Right cardiac atrium (tissue), 5 donors: ENCODE results near the gene YPEL1. TPM values are rescaled to one million over a fixed set of nuclear protein-coding genes. Genes with fewer than 3 reads are reported as not detected.

Source experiments
- ATAC-seq, 2 donors: fragments of 200-7000 bp; cut with Tn5 transposase; one replicate each; pipeline versions ENCODE4 v1.8.0 to v1.9.1; 2020; ENCODE audit warnings: moderate library complexity in 2 of 2, mild to moderate bottlenecking in 1 of 2
- DNase-seq, 3 donors: peaks; one replicate each; pipeline ENCODE4 v3.0.0-alpha.2; 2020
- H3K27ac ChIP-seq: one replicate; pipeline ENCODE4 v1.5.1; 2013; ENCODE audit warnings: mild to moderate bottlenecking, low read length, control low read depth, moderate library complexity
- H3K27me3 ChIP-seq: one replicate; pipeline ENCODE4 v1.6.1; 2013; ENCODE audit not compliant: control insufficient read depth, insufficient read depth
- H3K4me1 ChIP-seq: one replicate; pipeline ENCODE4 v1.6.1; 2013; ENCODE audit warnings: low read length; ENCODE audit not compliant: control insufficient read depth, insufficient read depth
- H3K4me3 ChIP-seq: one replicate; pipeline ENCODE4 v1.5.1; 2013; ENCODE audit warnings: low read length, control low read depth
- H3K9me3 ChIP-seq: one replicate; pipeline ENCODE4 v1.6.1; 2013; ENCODE audit warnings: low read length; ENCODE audit not compliant: control insufficient read depth
- WGBS: extraction: QIAGEN DNeasy Blood & Tissue Kit; methylation state at CpG from one replicate; pipeline ENCODE4 v1.1.7; 2013; 5-methylcytosine and 5-hydroxymethylcytosine counted together
- intact Hi-C, 4 donors: fragments of 100-400 bp; cut with DNase I; formaldehyde crosslinking; loops; one replicate each; pipeline versions ENCODE4 v1.11.0 to v1.14.0; 2022 to 2023
- polyA plus RNA-seq: library from polyadenylated mRNA; stranded (reverse); fragments of 200-250 nt; gene quantifications from one replicate; pipeline ENCODE4 v1.2.3, GENCODE V29; 2013
- total RNA-seq, 4 donors: library from RNA; stranded (reverse); fragmentation: NEBNext Ultra II Directional; extraction: Animal tissue kit (Norgen Biotek cat#: 25700); gene quantifications; one replicate each; pipeline ENCODE4 v1.2.1, GENCODE V29; 2021
- donor health status: healthy with polysubstance abuse.
- donor health status: DM: no; HTN: yes; CAD: no.
- donor health status: DM: no; HTN: no; CAD: no.
- donor health status: DM: no; HTN: yes; CAD: no; lungs with severe emphysema.
- donor health status: DM: yes; HTN: yes; CAD: no.

YPEL1 gene
- total and polyA plus RNA-seq, 5 donors, result 4.1 to 12.5 (median 5.4) TPM

DNA sequence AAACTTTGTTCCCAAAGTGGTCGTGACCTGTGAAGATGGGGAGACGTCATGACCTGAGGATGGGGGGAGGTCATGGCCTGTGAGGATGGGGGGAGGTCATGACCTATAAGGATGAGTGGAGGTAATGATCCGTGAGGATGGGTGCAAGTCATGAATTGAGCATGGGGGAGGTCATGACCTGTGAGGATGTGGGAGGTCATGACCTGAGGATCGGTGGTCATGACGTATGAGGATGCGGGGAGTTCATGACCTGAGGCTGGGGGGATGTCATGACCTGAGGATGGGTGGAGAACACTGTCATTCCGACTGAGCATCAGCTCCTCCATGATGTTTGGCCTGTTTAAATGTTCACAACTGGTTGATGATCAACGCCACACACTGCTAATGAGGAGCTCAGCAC lies 25.9 kb downstream of the YPEL1 start:
- WGBS, result 79% methylated on average over 8 of the region's 8 CpGs
- Histone ChIP-seq H3K4me3 (no peak overlapping the region), H3K4me1 (peaks cover 4% of the 10 kb centered on the region), H3K27ac (no peak overlapping the region), H3K27me3 (no peaks in the 10 kb centered on the region), H3K9me3 (no peaks in the 10 kb centered on the region)
- ATAC-seq (no peak), DNase-seq (peak in 1 of 3 donors; percentile 4)
- intact Hi-C loops, result loop anchor here in 3 of 4 donors (5.0 kb wide), 2 partner anchors 228 to 243 kb away; partner anchors contain the start of gene PPM1F (in 2 of the 3)

DNA sequence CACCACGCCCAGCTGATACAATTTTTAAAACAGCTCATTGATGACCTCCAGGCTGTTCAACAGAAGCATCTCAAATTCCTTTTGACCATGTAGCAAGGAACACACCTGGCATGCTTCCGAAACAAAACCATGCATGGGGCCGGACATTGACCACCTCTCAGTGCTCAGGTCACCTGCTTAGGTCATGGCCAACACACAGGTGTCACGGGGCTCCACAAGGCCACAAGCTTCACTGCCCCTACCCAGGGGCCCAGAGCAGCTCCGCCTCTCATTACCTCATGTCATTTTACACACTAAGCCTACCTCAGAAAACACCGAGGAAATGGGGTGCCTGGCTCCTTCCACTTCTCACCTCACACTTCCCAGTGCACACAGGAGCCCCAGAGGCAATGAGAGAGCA lies 26.6 kb downstream of the YPEL1 start:
- WGBS, result 97% methylated on average over 6 of the region's 6 CpGs
- peak in 1 of 3 donors; percentile 35 for DNase-seq
- Histone ChIP-seq H3K27ac (no peak overlapping the region), H3K4me3 (no peak overlapping the region), H3K4me1 (peaks cover 4% of the 10 kb centered on the region), H3K27me3 (no peaks in the 10 kb centered on the region), H3K9me3 (no peaks in the 10 kb centered on the region)
- intact Hi-C loops, result no loop called here
- no peak for ATAC-seq

DNA sequence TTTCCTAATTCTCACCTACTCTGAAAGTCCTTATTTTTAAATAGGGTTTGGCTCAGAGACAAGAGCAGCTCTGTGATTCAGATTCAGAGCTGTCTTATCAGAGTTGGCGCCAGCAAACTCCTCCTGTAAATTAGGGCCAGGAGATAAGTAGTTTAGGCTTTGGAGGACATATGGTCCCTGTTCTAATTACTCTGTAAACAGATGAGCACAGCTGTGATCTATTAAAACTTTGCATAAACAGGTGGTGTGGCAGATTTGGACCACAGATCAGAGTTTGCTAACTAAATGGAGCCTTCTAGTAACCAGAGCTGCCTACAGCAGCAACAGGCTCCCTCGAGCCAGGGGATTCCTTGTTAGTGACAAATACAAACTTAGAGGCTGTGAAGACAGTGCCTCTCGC lies 27.9 kb downstream of the YPEL1 start:
- H3K4me1 ChIP-seq, result peaks cover 4% of the 10 kb centered on the region
- H3K27ac ChIP-seq, result no peak overlapping the region

DNA sequence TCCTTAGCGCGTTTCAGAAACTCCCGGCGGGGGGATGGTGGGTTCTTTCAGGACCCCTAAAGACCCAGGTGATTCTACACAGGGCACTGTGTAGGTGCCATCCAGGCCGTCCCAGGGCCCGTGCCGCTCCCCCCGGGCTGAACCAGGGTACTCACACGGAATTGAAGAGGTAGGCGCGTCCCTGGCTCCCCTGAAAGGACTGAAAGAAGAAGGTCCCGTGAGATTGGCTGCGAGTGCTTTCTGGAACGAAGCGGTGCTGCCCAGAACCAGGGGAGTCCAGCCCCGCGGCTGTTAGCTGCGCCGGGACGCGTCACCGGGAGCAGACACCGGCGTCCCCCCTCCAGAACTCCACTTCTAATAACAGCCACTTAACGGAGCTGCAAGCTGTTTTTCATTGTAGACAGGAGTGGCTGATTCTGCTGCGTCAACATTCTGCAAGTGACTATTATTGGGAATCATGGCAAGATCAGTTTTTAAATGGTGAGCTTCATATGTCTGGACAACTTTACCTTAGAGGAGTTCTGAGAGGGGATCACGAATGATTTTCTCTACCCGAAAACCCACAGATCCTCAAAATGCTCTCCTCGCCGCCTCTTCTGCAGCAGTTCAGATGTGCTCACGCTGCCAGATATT lies 31.8 kb downstream of the YPEL1 start:
- H3K4me3 ChIP-seq, result no peak overlapping the region
- H3K9me3 ChIP-seq, result no peaks in the 10 kb centered on the region
- peak; percentile 13 to 16 for ATAC-seq
- no peak overlapping the region for H3K27ac ChIP-seq
- H3K4me1 ChIP-seq, result peaks cover 8% of the 10 kb centered on the region
- intact Hi-C loops, result no loop called here
- no peaks in the 10 kb centered on the region for H3K27me3 ChIP-seq
- peak in 2 of 3 donors; percentile 56 to 74 for DNase-seq
- WGBS, result 76% methylated on average over 31 of the region's 31 CpGs

More for the DNA sequence above, 27.9 kb downstream of the YPEL1 start:
- intact Hi-C loops, result no loop called here
- no peaks in the 10 kb centered on the region for H3K27me3 ChIP-seq
- DNase-seq, result no peak
- H3K9me3 ChIP-seq, result no peaks in the 10 kb centered on the region
- 40% methylated on average over 3 of the region's 3 CpGs for WGBS
- peak in 1 of 2 donors; percentile 16 for ATAC-seq
- H3K4me3 ChIP-seq, result no peak overlapping the region

DNA sequence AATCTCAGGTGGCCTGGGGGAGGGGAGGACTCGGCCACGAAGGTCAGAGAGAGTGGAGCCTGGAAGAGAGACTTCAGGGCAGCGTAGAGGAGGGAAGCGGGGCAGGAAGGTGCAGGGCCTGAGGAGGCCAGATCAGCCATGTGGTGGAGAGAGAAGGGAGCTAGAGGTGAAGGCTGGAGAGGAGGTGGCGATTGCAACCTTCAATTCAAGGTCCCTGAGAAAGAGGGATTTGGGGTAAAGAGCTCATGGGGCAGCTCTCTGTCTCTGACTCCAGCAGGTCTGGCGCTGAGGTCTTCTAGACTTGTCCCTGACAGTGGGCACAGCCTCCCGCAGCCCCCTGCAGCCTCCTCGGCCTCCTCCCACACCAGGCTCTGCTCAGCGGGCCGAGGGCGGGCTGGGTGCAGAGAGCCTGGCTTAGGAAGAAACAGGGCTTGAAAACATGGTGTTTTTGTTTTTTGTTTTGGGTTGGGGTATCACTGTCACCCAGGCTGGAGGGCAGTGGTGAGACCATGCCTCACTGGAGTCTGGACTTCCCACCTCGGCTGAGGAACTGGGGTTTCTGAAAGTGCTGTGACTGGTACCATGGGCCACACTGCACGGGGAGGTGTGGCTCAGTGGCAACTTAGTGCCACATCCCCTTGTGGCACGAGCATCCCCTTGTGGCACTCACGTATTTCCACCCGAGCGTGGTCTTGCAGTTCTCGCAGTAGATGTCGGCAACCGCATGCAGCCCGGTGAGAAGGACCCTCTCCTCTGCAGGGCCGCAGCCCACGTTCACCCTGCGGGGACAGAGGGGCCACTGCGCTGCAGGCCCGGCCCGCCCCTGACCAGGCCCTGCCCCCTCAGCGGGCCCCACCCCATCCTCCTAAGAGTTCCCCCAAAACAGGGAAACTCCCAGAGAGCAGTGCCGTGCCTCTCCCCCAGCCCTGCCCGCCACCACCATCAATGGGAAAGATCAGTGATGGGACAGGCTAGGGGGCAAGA lies 32.6 kb downstream of the YPEL1 start:
- WGBS, result 94% methylated on average over 30 of the region's 30 CpGs
- no peaks in the 10 kb centered on the region for H3K9me3 ChIP-seq

DNA sequence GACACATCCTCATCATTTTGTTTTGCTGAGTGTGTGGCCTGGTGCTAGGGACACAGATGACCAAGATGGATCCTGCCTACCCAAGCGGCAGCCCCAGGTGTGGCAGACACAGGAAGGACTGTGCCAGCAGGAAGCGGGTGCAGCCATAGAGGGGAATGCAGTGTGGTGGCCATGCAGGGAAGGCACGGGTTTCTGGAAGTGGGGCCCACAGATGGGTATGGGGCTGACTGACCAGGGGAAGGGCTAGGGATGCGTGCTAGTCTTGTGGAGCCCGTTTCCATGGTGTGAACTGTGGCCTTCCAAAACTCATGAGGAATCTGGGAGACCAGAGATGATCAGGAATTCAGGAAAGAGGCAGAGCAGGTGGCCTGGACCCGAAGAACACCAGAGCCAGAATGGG lies 33.5 kb downstream of the YPEL1 start:
- WGBS, result 95% methylated on average over 6 of the region's 6 CpGs
- ATAC-seq (no peak), DNase-seq (peak in 2 of 3 donors; percentile 26 to 36)
- no peaks in the 10 kb centered on the region for H3K9me3 ChIP-seq
- no peak overlapping the region for H3K4me3 ChIP-seq
- intact Hi-C loops, result no loop called here
- peaks cover 7% of the 10 kb centered on the region for H3K4me1 ChIP-seq
- no peak overlapping the region for H3K27ac ChIP-seq
- no peaks in the 10 kb centered on the region for H3K27me3 ChIP-seq

More for the DNA sequence above, 32.6 kb downstream of the YPEL1 start:
- Histone ChIP-seq H3K4me1 (peaks cover 10% of the 10 kb centered on the region), H3K27me3 (no peaks in the 10 kb centered on the region), H3K27ac (no peak overlapping the region), H3K4me3 (no peak overlapping the region)
- ATAC-seq, result peak; percentile 2 to 6
- DNase-seq, result peak in 2 of 3 donors; percentile 45
- intact Hi-C loops, result no loop called here

DNA sequence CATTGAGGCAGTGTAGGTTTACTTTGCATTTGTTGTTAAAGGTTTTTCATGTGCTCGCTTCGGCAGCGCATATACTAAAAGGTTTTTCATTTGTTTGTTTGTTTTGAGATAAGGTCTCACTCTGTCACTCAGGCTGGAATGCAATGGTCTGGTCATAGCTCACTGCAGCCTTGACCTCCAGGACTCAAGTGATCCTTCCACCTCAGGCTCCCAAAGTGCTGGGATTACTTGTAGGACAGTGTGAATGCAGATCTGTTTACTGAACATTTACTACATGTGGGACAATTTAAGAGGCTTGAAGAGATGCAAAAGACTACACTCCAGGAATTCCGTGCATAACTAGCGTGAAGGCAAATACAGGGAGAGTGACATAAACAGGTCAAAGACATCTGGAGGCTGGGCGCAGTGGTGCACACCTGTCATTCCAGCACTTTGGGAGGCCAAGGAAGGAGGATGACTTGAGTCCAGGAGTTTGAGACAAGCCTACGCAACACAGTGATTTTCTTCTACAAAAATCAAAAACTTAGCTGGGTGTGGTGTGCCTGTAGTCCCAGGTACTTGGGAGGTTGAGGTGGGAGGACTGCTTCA lies 34.1 kb downstream of the YPEL1 start:
- no peak overlapping the region for H3K4me3 ChIP-seq
- H3K27me3 ChIP-seq, result no peaks in the 10 kb centered on the region
- H3K27ac ChIP-seq, result no peak overlapping the region
- H3K4me1 ChIP-seq, result peaks cover 7% of the 10 kb centered on the region
- no peak for ATAC-seq
- peak in 1 of 3 donors; percentile 24 for DNase-seq
- intact Hi-C loops, result no loop called here
- no peaks in the 10 kb centered on the region for H3K9me3 ChIP-seq
- WGBS, result 94% methylated on average over 7 of the region's 7 CpGs

DNA sequence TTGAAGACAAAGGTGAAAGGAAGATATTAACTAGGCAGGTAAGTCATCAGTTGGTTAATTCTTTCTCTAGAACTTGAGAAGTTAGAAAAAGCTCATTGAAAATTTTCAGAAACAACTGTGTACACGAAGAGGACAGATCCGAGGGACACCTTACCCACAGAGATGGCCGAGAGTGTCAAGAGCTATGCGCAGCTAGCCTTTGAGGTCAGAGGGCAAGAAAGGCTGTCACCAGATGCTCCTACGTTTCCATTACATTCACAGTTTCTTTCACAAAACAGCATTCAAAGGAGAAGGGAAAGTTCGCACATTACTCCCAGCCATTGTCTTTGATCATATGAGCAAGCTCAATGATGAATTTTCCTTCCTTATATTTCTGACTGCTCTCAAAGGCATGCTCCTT lies 34.8 kb downstream of the YPEL1 start:
- Histone ChIP-seq H3K27me3 (no peaks in the 10 kb centered on the region), H3K9me3 (no peaks in the 10 kb centered on the region), H3K27ac (no peak overlapping the region), H3K4me3 (no peak overlapping the region), H3K4me1 (peaks cover 7% of the 10 kb centered on the region)
- DNase-seq (no peak), ATAC-seq (no peak)
- intact Hi-C loops, result no loop called here
- 94% methylated on average over 6 of the region's 6 CpGs for WGBS

DNA sequence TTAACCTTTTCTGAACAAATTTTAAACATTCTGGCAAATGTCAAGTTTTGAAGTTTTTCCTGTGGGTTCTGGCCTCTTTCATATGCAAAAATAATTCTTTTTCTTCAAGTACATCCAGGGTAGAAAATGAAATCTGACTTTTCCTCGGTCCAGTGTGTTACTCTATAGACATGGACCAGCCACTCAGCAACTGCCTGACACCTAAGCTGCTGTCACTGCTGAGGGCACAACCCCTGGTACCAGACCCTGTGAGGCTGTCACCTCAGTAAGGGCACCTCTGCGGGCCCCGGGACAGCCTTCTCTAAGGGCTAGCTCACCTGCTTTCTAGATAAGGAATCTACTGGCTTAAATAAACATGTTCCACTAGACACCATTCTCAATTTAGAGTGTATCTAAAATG lies 36.0 kb downstream of the YPEL1 start:
- H3K4me1 ChIP-seq, result peaks cover 7% of the 10 kb centered on the region
- no peak overlapping the region for H3K4me3 ChIP-seq
- peak overlapping the region; percentile 27 for H3K27ac ChIP-seq
- ATAC-seq (no peak), DNase-seq (peak in 2 of 3 donors; percentile 33 to 50)
- no peaks in the 10 kb centered on the region for H3K27me3 ChIP-seq
- intact Hi-C loops, result no loop called here
- no peaks in the 10 kb centered on the region for H3K9me3 ChIP-seq
- 66% methylated on average over 3 of the region's 3 CpGs for WGBS

DNA sequence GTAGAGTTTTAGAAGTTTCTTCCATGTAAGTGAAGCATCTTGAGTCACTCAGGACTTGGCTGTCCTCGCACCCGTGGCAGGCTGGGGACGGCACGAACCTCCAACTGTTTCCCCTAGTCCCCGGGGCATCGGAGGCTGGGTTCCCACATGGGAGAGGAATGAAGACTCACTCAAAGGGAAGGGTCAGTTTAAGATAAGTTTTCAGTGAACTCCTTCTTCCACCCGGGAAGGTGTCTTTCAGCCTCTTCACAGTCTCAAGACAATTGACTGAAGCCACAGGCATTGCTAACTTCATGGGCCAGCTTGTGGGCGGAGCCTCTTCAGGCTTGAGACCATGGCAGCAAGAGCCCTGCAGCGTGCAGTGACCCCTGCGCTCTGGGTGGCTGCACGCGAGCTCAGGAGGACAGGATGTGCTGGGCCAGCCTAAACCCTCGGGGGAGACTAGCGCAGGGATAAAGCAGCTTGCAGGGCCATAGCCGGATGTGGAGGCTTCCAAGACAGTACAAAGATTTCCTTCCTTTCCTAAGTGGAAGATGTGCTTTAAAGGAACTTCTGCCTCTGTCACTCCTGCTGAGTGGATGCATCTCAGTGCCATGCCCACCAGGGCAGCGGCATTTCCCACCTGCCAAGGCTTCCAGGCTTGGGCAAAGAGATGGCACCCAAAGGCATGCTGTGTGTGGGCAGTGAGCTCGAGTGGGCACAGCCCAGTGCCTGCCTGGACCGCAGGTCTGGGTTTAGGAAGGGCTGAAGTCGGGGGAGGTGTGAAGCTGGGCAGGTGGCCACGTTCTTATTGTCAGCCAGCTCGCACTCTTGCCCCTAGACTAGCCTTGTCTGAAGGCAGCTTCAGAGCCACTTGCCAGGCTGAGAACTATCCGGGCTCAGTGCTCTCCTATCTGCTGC lies 36.9 kb downstream of the YPEL1 start:
- Histone ChIP-seq H3K27me3 (no peaks in the 10 kb centered on the region), H3K9me3 (no peaks in the 10 kb centered on the region), H3K27ac (peak overlapping the region; percentile 19), H3K4me3 (no peak overlapping the region), H3K4me1 (peaks cover 7% of the 10 kb centered on the region)
- DNase-seq (peak; percentile 70 to 91 (median 83)), ATAC-seq (peak; percentile 70 to 77)
- 38% methylated on average over 22 of the region's 22 CpGs for WGBS
- intact Hi-C loops, result no loop called here
